SIG-M5 treated with dmso at 0.1 percent for 504 hours (cell line): ENCODE data around the gene CCN6.
A peak's percentile ranks its signal among the peaks of the same experiment; 100 is the strongest.

ENCODE experiments used
- DNase-seq: peaks from one replicate; lab custom pipeline; 2025; ENCODE audit not compliant: unreplicated experiment; lab: John Stamatoyannopoulos, UW

The CCN6 gene

DNA sequence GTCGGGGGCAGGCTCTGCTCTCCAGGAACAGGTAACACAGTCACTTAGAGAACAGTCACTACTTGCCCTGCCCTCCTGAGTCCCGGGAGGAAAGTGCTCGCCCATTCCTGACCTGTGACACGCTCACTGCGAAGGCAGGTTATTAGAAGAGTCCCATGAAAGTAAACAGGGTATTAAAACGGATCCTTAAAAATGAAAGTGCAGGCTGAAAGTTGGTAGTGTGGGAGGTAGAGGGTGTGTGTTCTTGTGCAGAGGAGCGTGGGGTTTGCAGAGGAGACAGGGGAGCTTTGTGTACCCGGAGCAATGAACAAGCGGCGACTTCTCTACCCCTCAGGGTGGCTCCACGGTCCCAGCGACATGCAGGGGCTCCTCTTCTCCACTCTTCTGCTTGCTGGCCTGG, at the start of gene CCN6:
TSS of gene CCN6 (plus strand) at position 104 of the 400 bp plus-strand sequence. CDS start at position 358, 254 bp downstream.
- DNase-seq, result no peak

DNA sequence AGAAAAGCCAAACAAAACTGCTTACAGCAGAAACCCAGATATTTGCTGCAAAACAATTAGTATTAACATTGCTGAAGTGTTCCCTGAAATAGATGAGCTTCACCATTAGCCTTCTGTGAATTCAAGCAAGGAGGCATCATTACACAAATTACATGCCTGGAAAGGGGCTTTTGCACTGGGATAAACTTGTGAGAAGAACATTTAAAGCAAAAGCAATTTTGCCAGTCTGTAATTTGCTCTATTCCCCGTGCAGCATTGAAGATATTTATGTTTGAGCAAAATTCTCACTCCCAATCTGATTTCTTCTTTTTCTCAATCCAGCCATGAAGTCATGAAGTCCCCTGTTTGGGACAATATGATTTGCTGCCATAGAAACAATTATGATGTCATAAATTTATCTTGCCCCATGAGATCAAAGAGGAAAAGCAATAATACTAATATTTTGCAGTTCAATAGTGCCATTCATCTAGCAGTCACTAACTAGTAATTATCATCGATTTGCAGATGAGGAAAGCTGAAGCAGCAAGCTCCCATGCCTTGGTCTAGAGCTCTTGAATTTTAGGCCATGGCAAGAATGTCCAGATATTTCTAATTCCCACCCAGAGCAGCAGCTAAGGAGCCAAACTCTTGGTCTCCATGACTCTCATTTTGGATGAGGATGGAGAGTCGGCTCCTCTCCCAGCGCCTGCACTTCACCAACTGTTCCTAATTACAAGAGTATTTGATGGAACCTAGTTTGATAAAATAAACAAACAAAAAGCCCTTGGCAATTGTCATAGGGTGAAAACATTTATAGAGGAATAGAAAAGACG, 49.5 kb upstream of the CCN6 start:
- DNase-seq, result no peak

DNA sequence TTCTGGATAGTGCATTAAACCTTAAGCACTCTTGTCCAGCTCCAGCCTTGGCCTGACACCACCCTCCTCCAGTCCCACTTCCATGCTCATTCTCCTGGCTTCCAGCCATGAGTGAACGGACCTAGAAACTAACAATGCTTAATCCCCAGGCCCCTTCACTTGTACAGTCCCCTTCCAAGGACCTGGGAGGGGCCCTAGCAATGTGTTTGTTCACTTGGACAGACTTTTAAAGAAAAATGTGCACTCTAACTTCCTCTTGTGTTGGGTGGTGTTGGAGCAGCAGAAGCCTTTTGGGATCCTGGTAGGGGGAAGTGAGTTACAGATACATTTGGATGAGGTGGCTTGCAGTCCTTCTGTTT, 48.9 kb upstream of the CCN6 start:
- peak; percentile 8 for DNase-seq

DNA sequence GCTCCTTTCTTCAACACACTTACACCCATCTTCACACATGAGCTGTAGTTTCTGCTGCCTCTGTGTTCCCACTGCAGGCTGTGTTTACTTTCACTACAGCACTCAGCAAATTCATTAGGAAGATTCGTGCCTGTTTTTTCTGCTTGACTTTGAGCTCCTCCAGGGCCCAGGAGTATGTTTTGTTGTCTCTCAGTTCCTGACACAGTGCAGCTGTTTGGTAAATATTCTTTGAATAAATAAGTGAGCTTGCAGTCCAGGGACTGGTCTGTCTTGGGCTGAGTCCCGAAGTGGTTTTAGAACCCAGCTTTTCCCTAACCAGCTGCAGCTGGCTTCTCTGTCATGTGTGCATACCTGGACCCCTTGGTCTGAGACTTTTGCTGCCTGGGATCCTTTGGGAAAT, 46.6 kb upstream of the CCN6 start:
- no peak for DNase-seq

DNA sequence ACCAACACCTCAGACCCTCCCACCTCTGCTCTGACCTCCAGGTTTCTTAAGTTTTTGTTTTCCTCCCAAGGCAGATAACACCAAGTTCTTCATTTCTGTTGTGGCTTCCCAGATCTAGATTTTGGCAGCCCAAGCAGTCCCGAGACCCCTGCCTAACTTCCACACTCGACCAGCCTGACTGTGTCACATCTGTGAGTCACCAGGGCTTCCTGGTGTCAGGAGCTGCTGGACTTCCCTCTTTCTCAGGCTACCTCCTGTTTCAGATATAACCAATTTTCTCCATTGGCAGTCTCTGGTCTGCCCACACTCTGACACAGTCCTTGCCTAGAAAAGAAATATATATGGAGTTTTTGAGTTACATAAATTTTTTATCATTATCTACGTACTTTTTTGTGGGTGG, 46.1 kb upstream of the CCN6 start:
- DNase-seq, result peak; percentile 40

DNA sequence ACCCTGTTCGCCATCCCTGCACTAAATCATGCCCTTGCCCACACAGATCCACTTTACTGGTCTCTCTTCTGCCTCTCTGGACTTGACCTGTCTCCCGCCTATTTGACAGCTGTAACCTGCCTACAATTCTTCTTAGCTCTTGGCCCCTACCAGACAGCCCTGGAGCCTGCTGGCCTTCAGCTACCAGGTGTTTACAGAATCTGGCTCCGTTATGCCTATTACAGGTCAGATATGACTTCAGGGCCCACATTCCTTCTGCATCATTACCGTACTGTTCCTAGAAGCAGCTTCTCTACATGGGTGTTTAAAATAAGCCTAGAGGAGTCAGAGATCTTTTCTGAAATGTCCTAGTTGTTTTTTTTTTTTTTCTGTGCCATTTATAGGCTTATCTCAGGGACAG, 45.4 kb upstream of the CCN6 start:
- DNase-seq, result no peak

DNA sequence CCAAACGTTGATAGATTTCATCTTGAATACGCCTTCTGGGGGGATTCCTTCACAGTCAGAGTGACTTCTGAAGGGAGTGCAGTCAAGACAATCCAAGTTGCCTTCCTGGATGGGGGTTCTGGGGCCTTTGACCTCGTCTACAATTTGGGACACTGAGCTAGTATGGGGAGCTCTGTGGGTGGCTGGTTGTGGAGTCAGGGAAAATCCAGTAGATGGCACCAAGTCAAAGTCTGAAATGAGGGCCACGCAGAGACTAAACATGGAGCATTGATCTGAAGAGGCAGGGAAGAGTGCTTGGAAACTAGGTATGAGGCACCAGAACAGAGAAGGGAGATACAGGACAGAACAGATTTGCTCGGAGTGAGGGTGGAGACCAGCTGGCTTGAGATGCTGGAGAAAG, 43.6 kb upstream of the CCN6 start:
- no peak for DNase-seq

DNA sequence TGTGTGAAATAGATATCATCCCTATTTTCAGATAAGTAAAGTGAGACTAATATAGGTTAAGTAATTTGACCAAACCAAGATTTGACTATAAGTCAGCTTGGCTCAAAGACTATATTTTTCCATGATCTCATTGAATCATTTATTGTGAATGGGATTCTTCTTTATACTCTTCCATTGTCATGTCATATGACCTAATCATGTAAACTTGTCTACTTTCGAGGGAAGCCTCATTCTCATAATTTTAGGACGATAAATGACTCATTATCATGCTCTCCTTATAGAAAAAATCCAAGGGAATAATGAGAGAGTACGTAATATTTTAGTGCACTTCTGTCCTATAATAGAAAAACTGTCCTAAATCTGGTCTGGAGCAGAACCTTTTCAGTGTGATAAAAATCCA, 40.9 kb upstream of the CCN6 start:
- no peak for DNase-seq

DNA sequence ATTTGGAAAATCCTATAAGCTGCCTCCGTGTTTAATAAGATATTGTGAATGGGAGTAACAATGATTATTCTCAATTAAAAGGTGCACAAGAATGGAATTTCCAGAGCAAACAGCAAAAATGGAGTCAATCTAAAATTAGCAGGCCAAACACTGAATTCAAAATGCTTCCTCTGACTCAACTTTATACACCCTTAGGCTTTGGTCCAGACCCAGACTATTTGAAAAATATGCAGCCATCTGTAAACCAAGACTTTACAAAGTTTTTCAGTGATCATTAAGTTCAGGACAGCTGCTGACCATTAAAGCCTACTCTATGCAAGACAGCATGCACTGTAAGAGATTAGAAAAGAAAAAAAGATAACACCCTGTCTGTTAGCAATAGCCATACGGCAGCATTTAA, 39.4 kb upstream of the CCN6 start:
- DNase-seq, result no peak

DNA sequence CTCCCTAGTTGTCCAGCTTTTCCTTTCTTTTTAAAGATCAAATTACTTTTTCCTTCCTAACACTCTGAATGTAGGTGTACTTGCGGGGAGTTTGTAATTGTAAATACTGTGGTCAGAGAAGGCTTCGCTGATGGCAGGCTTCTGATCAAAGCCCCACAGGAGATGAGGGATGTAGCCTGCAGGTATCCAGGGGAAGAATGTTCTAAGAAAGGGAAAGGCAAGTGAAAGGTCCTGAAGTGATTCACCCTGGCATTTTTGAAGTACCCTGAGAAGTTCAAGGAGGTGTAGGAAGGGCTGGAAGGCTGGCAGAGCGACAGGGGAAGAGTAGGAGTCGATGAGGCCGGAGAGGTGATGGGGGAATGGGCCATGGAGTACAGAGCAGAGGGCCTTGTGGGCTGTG, 38.2 kb upstream of the CCN6 start:
- DNase-seq, result no peak

DNA sequence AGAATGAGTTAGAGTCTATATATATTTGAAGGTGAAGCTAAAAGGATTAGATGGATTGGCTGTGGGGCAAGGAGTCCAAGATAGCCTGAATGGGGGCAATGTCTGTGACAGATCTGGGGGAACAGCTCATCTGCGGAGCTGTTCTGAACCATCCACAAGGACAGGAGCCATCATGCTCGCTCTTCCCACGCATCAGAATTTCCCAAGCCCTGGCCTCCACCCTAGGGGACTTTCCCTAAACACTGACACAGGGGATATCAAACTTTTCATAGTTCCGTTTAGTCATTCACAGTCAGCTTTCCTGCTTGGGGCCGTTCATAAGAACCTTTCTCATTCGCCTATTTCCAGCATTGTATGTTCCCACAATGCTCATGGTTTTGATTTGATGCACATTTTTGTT, 37.6 kb upstream of the CCN6 start:
- no peak for DNase-seq

DNA sequence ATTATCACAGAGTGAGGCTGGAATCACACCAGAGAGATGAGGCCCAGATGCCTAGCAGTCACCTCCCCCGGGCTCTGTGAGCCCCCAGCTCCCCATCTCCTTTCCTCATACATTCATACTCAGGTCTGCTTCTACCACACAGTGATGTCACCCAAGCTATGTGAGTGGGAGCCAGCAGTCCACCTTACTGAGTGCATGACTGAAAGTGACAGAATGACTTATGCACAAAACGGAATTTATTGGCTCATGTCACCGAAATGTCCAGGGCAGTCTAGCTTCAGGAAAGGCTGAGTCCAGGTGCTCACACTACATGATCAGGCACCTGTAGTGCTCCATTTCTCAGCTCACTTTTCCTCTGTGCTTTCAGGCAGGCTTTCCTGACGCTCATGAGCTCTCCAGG, 36.7 kb upstream of the CCN6 start:
- DNase-seq, result no peak

DNA sequence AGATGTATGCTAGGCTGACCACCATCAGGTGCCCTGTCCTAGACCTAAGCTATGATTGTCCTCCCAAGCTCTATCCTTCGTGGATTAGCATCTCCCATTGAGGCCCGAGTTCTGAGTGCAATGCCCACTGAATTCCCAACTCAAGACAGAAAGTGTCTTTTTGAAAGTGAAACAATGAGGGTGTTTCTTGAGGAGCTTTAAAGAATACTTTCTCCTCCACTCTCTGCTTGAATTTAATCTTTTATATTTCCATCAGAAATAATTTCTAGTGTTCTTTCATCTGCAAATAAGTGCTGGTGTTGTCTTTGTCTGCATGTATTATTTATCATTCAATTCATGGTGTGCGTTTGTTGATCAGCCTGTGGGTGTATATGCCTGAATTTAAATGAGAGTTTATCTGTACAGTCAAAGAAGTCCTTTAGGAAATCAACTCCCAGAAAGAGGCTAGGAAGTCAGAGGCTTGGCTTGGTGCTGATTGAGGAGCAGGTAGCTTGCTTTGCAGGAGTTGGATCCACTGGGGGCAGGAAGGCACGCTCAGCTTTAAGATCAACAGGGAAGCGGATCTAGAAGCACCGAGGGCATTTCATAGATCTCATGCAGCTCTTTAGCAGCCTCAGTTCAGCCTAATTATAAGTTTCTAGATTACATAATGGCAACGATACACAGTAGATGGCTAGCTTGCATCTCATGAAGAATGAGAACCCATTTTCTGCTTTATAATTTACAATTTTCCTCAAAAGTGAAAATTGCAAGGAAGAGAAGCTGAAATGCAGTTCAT, 36.0 kb upstream of the CCN6 start:
- no peak for DNase-seq

DNA sequence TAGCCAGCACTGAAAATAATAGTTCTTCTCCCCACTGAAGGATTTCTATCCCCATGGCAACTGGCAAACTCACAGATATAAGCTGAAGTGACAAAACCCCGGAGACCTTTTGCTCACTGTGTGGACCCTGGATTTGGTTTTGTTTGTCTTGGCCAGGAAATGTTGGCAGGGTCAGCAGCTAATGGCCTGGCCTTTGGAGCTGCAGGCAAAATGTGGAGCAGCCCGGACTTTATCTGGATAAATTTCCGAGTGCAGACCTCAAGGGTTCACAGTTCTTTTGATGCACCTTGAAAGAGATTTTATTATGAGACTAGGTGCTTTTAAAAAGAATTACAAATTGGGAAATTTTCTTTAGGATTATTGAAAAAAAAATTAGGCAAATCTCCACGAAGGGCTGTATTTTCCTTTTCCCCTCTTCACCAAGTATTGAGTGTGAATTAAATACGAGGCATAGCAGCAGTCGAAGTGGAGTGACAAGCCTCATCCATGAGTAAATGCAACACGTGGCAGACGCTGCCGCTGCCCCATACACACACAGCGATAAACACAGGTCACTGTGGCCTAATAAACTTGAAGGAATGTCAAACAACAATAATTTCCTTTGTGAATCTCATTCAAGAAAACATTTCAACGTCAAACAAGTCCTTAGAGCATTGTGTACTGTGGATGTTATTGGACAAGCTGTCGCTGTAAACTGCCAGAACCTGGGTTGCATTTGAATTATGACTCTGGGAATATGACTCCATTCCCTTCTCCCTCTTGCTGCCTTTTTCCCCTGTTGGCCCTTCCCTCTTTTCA, 35.1 kb upstream of the CCN6 start:
- DNase-seq, result no peak

DNA sequence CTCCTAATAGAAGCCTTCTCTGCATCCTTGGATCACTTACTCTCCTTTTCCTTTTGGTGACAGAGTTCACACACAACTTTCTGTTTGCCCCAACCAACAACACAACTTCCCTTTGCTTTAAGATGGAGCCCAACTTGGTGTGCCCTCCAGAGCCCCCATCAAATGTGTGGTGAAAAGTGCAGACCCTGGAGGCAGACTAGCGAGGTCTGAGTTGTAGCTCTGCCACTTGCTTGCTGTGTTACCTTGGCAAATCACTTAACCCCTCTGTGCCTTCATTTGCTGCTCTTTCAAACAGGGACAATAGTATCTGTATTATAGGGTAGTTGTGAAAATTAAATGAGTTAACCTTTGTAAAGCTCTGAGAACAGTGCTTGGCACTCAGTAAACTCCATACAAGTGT, 34.3 kb upstream of the CCN6 start:
- no peak for DNase-seq

DNA sequence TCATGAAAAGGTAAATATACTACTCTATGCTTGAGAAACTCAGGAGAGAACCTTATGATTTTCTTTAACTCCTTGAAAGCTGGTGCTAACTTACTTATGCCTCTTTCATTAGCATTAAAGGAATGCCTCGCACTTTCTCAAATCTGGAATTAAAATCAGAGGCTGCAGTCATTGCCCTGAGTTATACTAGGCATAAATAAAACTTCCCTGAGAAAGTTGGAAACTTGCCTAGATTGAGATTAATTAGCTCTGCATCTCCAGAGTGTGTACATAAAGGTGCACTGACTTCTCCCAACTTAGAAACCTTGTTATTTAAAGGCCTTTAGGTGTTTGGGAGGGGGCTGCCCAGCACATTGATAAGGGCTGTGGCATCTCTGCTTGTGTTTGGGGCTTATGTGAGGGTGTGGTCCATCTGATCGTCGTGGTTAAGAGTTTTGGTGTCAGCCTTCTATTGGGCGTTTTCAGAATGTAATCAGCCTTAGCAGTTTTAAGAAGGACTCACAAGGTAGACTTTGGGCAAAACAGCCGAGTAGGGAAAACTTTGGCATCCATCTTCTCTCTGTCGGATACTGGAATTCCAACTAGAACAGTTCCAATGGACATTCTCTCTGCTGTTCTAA, 32.1 kb upstream of the CCN6 start:
- DNase-seq, result no peak

DNA sequence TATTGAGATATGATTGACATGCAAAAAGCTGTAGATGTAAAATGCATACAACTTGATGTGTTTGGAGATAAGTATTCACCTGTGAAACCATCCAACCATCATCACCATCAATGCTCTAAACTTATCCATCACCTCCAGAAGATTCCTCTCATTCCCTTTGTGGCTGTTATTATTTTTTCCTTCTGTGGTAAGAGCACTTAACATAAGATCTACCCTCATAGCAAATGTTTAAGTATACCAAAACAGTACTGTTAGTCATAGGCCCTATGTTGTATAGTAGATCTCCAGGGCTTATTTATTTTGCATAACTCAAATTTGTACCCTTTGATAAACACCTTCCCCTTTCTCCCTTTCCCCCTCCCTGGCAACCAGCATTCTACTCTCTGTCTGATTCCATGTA, 31.2 kb upstream of the CCN6 start:
- no peak for DNase-seq

DNA sequence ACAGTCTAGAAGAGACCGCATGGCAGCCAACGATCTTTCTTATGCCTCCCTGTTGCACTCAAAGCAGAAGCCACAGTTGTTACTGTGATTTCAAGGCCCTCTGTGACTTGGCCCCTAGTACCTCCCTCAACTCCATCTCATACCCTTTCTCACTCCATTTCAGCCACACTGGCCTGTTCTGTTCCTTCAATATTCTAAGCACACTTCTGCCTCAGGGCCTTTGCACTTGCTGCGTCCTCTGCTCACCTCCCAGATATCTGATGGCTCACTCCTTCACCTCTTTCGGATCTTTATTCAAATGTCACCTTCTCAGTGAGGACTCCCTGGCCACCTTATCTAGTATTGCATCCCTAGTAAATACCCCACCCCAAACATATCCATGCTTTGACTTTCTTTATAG, 29.4 kb upstream of the CCN6 start:
- no peak for DNase-seq

DNA sequence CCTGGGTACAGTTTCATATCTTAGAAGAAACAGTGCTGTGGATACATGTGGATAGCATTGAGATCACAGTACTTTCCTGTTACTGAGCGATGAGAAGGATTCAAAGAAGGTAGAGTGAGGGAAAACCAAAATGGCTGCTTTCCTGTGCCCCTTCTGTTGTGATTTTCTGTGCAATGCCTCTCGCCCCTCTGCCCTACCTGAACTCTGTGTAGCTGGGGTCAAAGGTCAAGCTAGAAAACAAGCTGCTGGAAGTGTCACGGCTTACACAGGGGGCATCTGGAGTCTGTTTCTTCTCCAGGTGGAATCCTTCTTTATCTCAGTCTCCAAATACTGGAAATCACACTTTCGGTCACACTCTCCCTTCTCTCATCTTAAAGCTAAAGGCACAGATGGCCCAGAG, 27.0 kb upstream of the CCN6 start:
- no peak for DNase-seq

DNA sequence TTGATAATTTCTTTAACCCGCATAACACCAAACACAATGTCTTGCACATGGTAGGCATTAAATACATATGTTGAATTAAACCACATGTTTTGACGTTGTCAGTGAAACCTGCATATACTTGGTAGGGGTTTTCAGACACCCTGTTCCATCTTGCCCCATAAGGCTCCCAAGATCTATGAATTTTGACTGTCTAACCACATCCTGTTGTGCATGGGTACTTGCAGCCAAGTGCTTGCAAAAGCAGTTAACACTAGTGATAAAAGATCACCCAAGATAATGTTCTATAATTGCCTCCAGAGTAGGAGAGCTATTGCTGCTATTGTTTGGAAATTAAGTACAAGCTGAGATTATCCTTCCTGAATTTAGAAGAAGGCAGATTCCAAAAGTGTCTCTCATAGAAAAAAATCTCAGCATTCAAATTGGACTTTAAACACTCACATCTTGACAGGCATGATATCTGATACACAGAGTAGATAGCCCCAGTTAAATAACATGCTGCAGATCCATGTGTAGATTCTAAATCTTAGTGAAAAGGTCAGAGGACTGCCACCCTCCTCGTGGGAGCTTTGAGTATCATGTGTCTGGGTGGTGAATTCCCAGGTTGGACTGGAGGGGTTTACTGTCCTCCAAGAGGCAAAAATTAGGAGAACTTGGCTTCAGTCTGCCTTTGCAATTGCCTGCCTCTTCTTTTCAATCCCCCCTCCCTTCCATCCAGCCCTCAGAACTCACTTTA, 25.8 kb upstream of the CCN6 start:
- DNase-seq, result no peak
